Ovary (tissue), 9 donors: ENCODE measurements around the gene EFNA5. TPM values are rescaled to one million over a fixed set of nuclear protein-coding genes. Genes with fewer than 3 reads are reported as not detected.

Experiments
- DNase-seq, 5 donors: peaks; one replicate each; pipeline ENCODE4 v3.0.0-alpha.2; 2019 to 2020
- H3K27ac ChIP-seq, 2 donors: fragments of 200-600 bp; one replicate each; pipeline versions ENCODE4 v1.5.1 to v1.8.0; 2019 to 2022
- H3K27me3 ChIP-seq: fragments of 200-600 bp; one replicate; pipeline ENCODE4 v1.8.0; 2022
- H3K36me3 ChIP-seq: fragments of 200-600 bp; sonication (generic); one replicate; pipeline ENCODE4 v1.5.1; 2019
- H3K4me1 ChIP-seq: one replicate; pipeline ENCODE4 v1.8.1; 2013; ENCODE audit warnings: mild to moderate bottlenecking, moderate library complexity; ENCODE audit not compliant: insufficient read depth
- H3K4me3 ChIP-seq: fragments of 200-600 bp; sonication (generic); one replicate; pipeline ENCODE4 v1.5.1; 2017
- H3K9me3 ChIP-seq, 2 donors: fragments of 200-600 bp in 1 of 2; sonication (generic) in 1 of 2; one replicate each; pipeline versions ENCODE4 v1.5.1 to v1.8.1; 2013 to 2019; ENCODE audit warnings: mild to moderate bottlenecking in 1 of 2, moderate library complexity in 1 of 2
- CTCF ChIP-seq, 3 donors: fragments of 450-650 bp in 2 of 3; fragments of 200-600 bp in 1 of 3; IDR thresholded peaks; one replicate each; pipeline versions ENCODE4 v1.5.1 to v1.8.0; 2016 to 2022; ENCODE audit warnings: antibody characterized with exemption in 3 of 3, mild to moderate bottlenecking in 1 of 3
- EP300 ChIP-seq: sonication (generic); formaldehyde crosslinking; IDR thresholded peaks from one replicate; pipeline ENCODE4 v1.6.1; 2017; ENCODE audit warnings: antibody characterized with exemption
- POLR2A ChIP-seq: fragments of 450-650 bp; IDR thresholded peaks from one replicate; pipeline ENCODE4 v1.6.1; 2017; ENCODE audit warnings: antibody characterized with exemption, mild to moderate bottlenecking, moderate library complexity
- WGBS, 3 donors: extraction: QIAGEN DNeasy Blood & Tissue Kit in 1 of 3; methylation state at CpG; one replicate each; pipeline versions ENCODE4 v1.1.5 to v1.1.7; 2013 to 2017; 5-methylcytosine and 5-hydroxymethylcytosine counted together
- intact Hi-C, 4 donors: fragments of 100-400 bp; cut with DNase I; formaldehyde crosslinking; loops; one replicate each; pipeline versions ENCODE4 v1.11.0 to v1.15.1; 2022 to 2023
- polyA plus RNA-seq, 2 donors: library from polyadenylated mRNA; stranded (reverse); fragments of 200-250 nt in 1 of 2; fragments of 350-450 nt in 1 of 2; fragmentation: Illumina TruSeq in 1 of 2; extraction: RNeasy Lipid Tissue Mini Kit (QIAGEN cat#74804) in 1 of 2; gene quantifications; one replicate each; pipeline ENCODE4 v1.2.3, GENCODE V29; 2013 to 2014
- total RNA-seq, 7 donors: library from RNA; depleted of rRNA in 2 of 7; stranded (reverse); fragments of >200 nt in 2 of 7; fragmentation: NEBNext Ultra II Directional in 3 of 7; extraction: Animal tissue kit (Norgen Biotek cat#: 25700) in 3 of 7; gene quantifications; one replicate each; pipeline versions ENCODE4 v1.1.0 to v1.2.4, GENCODE V29; 2016 to 2023
- donor health status: DM: no; HTN: no; CAD: no; lungs with moderate emphysema.
- donor health status: DM: no; HTN: no; CAD: no.
- donor health status: Bipolar disorder and iron deficiency.
- donor health status: DM: yes; HTN: yes; CAD: no.
- donor health status: DM: no; HTN: no; CAD: no.
- donor health status: DM: yes; HTN: yes; CAD: no.

EFNA5 gene
- total and polyA plus RNA-seq, 9 donors, result 1.5 to 20.6 (median 7.7) TPM

DNA sequence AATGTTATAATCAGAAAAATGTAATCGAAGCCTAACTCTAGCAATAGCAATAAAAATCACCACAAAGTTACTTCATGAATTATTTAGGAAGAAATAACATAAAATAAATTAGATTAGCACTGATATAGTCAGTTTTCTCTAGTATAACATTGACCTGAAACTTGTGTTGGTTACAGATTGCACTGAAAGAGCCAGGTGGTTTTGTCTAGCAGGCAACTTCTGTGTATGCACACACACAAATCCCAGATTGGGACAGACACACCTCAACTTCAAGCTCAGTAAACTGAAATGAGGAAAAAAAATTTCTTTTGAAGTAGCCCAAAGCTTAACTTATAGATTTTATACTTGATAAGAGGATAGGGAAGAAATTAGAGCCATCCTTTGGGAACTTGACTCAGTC is 129.3 kb downstream of the EFNA5 start:
- H3K36me3 ChIP-seq, result no peaks in the 10 kb centered on the region
- no peak for DNase-seq
- WGBS, 3 donors, result 92 to 93% (median 93%) methylated on average over 1 of the region's 1 CpG
- H3K27ac ChIP-seq, result no peak overlapping the region
- intact Hi-C loops, result no loop called here
- no peaks in the 10 kb centered on the region for H3K27me3 ChIP-seq
- no peak for TF ChIP-seq EP300
- peaks cover 7% of the 10 kb centered on the region for H3K4me1 ChIP-seq
- no peaks in the 10 kb centered on the region for H3K9me3 ChIP-seq
- H3K4me3 ChIP-seq, result no peak overlapping the region

DNA sequence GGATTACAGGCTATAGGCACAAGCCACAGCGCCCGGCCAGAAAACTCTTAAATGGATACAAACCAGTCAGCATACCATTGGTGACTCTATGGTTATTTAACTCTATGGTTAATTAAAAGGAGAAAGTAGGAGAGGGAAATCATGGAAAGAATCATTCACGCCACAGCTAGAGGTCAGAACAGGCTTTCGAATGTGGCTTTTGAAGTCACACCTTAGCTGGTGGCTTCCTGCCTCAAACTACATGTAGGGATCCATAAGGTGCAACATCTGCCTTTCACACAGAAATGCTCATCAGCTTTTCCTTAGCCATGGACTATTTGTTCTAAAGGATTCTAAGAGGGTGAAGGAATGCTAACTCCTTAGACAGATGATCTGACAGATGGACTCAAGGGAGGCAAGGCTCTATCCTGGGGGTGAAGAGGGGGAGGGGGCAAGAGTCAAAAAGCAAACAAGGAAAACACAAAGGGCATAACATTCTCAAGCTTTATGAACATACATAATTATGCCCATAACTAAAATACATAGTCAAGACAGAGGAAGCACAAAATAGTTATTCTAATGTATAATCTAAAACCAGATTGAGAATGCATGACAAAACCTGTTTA is 130.9 kb downstream of the EFNA5 start:
- no peak for DNase-seq
- H3K4me3 ChIP-seq, result no peak overlapping the region
- no peaks in the 10 kb centered on the region for H3K36me3 ChIP-seq
- no peak overlapping the region for H3K27ac ChIP-seq
- TF ChIP-seq EP300 (no peak), POLR2A (no peak), CTCF (IDR thresholded peaks at IDR 0.05) (no peak)
- peaks cover 7% of the 10 kb centered on the region for H3K4me1 ChIP-seq
- intact Hi-C loops, result loop anchor here in 1 of 4 donors (2.0 kb wide), 1 partner anchor 23 kb away; no protein-coding TSS in a partner anchor
- no peaks in the 10 kb centered on the region for H3K27me3 ChIP-seq
- WGBS, 3 donors, result 98 to 99% (median 99%) methylated on average over 4 of the region's 4 CpGs
- no peaks in the 10 kb centered on the region for H3K9me3 ChIP-seq

DNA sequence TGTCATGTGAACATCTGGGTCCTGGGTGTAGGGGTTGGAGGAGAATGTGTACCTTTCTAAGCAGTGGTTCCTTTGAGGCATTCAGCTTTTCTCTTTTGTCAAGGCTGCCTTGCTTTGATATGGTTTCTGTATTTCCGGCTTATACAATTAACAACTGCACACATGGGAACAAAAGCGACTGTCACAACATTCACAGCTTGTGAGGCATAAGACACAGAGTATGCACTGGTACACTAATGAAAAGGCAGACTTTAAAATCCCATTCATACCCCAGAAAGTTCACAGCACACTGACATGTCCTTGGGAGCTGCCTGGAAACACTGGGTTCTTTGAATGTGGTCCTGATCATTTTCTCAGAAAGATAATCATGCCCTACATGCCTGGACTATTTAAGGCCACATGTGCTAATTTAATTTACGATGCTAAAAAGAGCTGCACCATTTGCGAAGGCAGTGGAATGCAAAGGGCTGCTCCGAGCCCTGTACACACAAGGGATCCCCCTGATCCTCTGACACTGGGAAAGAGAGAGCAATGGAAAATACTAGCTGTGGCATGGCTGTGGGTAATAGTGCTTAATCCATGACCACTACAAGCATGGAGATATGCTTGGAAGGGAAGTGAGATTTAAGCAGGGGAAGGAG is 131.8 kb downstream of the EFNA5 start:
- Histone ChIP-seq H3K36me3 (no peaks in the 10 kb centered on the region), H3K27me3 (no peaks in the 10 kb centered on the region), H3K4me3 (no peak overlapping the region), H3K9me3 (no peaks in the 10 kb centered on the region), H3K27ac (no peak overlapping the region), H3K4me1 (peaks cover 7% of the 10 kb centered on the region)
- intact Hi-C loops, result loop anchor here in 1 of 4 donors (2.0 kb wide), 1 partner anchor 24 kb away; no protein-coding TSS in a partner anchor
- TF ChIP-seq CTCF (IDR thresholded peaks at IDR 0.05) (no peak), EP300 (no peak), POLR2A (no peak)
- no peak for DNase-seq
- WGBS, 3 donors, result 66 to 74% (median 67%) methylated on average over 5 of the region's 5 CpGs

DNA sequence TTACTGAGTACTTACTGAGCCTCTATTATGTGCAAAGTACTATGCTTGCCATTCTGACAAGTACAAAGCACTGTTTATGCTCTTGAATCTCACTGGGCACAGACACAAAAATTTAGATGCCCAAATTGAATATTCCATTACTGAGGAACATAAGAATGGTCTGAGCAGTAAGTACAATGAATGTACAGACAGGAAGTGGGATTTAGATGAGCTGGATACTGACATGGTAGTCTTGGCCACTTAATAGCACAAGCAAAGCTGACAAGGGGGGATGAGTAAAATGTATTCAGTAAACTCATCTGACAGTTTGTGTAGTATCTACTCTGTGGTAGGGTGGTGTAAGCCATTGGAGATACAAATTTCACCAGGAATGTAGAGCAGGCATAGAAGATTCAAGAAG is 132.4 kb downstream of the EFNA5 start:
- TF ChIP-seq CTCF (IDR thresholded peaks at IDR 0.05), result no peak
- TF ChIP-seq EP300, result no peak
- no peak for TF ChIP-seq POLR2A
- Histone ChIP-seq H3K36me3 (no peaks in the 10 kb centered on the region), H3K9me3 (no peaks in the 10 kb centered on the region), H3K27me3 (no peaks in the 10 kb centered on the region), H3K4me3 (no peak overlapping the region), H3K4me1 (peaks cover 7% of the 10 kb centered on the region), H3K27ac (no peak overlapping the region)
- intact Hi-C loops, result loop anchor here in 1 of 4 donors (2.0 kb wide), 1 partner anchor 24 kb away; no protein-coding TSS in a partner anchor
- no peak for DNase-seq

DNA sequence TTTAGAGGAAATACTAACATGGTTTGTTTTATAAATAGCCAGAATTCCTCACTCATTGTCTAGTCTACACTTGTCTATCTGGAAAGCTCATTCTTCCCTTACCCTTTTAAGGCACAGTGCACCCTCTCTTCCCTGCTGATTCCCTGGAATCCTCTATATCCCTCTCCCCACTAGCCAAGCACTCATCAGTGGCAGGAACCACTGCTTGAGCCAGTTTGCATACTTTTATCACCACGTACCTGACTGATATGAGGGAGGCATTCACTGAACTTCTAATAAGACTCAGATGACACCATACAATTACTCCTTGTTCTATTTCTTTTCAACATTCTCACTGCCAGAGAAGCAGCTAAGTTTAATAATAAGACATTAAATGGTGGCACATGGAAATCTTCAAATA is 134.9 kb downstream of the EFNA5 start:
- Histone ChIP-seq H3K36me3 (no peaks in the 10 kb centered on the region), H3K27ac (no peak overlapping the region), H3K9me3 (no peaks in the 10 kb centered on the region), H3K4me3 (no peak overlapping the region), H3K4me1 (no peaks in the 10 kb centered on the region), H3K27me3 (no peaks in the 10 kb centered on the region)
- TF ChIP-seq EP300, result no peak
- TF ChIP-seq POLR2A, result no peak
- no peak for TF ChIP-seq CTCF (IDR thresholded peaks at IDR 0.05)
- WGBS, 3 donors, result 60 to 69% (median 63%) methylated on average over 1 of the region's 1 CpG
- intact Hi-C loops, result no loop called here
- no peak for DNase-seq
